Epithelial cell of proximal tubule (primary cell): ENCODE results near the gene TENM3. TPM values are rescaled to one million over a fixed set of nuclear protein-coding genes. Genes with fewer than 3 reads are reported as not detected.

Source experiments
- DNase-seq: peaks from one replicate; pipeline ENCODE4 v3.0.0-alpha.2; 2011; ENCODE audit warnings: low read depth
- H3K4me3 ChIP-seq: 2 replicates; pipeline ENCODE4 v1.5.1; 2011; ENCODE audit warnings: low read depth, mild to moderate bottlenecking, low read length
- total RNA-seq: library from RNA; depleted of rRNA; stranded (reverse); fragments of >200 nt; gene quantifications from 2 replicates; pipeline ENCODE4 v1.2.3, GENCODE V29; 2015
- TF ChIP-seq, protein P1 (sequence below): conservative IDR thresholded peaks from 2 replicates; pipeline ENCODE4 v1.5.1; 2012; ENCODE audit warnings: low read depth, mild to moderate bottlenecking, low read length

Gene TENM3
- total RNA-seq, 1 donor from 2014 or later: 2.4 TPM

GRCh38 chr4:182576601-182577289 lies 333.5 kb downstream of the TENM3 start:
- no peak for DNase-seq
- no peak overlapping the region for H3K4me3 ChIP-seq
- TF ChIP-seq, protein P1, sequence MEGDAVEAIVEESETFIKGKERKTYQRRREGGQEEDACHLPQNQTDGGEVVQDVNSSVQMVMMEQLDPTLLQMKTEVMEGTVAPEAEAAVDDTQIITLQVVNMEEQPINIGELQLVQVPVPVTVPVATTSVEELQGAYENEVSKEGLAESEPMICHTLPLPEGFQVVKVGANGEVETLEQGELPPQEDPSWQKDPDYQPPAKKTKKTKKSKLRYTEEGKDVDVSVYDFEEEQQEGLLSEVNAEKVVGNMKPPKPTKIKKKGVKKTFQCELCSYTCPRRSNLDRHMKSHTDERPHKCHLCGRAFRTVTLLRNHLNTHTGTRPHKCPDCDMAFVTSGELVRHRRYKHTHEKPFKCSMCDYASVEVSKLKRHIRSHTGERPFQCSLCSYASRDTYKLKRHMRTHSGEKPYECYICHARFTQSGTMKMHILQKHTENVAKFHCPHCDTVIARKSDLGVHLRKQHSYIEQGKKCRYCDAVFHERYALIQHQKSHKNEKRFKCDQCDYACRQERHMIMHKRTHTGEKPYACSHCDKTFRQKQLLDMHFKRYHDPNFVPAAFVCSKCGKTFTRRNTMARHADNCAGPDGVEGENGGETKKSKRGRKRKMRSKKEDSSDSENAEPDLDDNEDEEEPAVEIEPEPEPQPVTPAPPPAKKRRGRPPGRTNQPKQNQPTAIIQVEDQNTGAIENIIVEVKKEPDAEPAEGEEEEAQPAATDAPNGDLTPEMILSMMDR: no peak

- no peak for DNase-seq
- H3K4me3 ChIP-seq: no peak overlapping the region
- TF ChIP-seq, protein P1: no peak
Measured at GRCh38 chr4:182577411-182577810, 334.2 kb downstream of the TENM3 start.

GRCh38 chr4:182578402-182578801 lies 335.2 kb downstream of the TENM3 start:
- peak; percentile 95 for DNase-seq
- no peak overlapping the region for H3K4me3 ChIP-seq
- TF ChIP-seq, protein P1: no peak

DNA sequence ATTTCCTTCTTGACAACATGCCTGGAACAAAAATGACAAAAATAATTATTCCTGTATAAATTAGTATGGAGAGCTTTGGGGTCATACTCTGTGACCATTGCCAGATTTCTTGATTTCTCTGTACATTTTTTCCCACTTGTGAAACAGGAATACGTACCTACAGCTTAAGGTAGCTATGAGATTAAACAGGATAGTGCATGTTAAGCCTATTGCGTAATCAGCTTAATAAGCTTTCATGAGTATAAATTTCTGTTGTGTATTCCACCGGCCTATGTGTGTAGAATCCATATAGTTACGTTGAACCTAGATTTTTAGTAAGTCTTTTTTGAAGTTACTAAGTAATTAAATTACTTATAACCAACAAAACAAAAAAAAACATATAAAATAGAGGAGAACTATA lies 339.0 kb downstream of the TENM3 start:
- no peak overlapping the region for H3K4me3 ChIP-seq
- TF ChIP-seq, protein P1: no peak
- DNase-seq: no peak

GRCh38 chr4:182583703-182584415 lies 340.7 kb downstream of the TENM3 start:
- TF ChIP-seq, protein P1: no peak
- no peak overlapping the region for H3K4me3 ChIP-seq
- DNase-seq: no peak

DNA sequence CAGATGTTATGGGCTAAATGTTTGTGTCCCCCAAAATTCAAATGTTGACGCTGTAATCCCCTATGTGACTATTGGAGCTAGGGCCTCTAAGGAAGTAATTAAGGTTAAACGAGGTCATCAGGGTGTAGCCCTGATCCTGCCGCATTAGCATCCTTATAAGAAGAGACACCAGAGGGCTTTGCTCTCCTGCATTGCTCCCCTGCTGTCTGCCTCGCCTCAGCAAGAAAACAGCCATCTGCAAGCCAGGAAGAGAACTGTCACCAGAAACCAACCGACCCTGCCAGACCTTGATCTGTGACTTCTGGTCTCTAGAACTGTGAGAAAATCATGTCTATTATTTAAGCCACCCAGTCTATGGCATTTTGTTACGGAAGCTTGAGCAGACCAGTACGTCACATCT lies 342.1 kb downstream of the TENM3 start:
- DNase-seq: no peak
- H3K4me3 ChIP-seq: no peak overlapping the region
- TF ChIP-seq, protein P1: no peak
